Hematopoietic multipotent progenitor cell treated with erythropoietin and hydrocortisone succinate and interleukin-3 and kit ligand, for 6 days (in vitro differentiated cells): Measurements from ENCODE around the gene TRPC1.

Source experiments
- DNase-seq: peaks from one replicate; pipeline ENCODE4 v3.0.0-alpha.2; 2015

The TRPC1 gene

DNA sequence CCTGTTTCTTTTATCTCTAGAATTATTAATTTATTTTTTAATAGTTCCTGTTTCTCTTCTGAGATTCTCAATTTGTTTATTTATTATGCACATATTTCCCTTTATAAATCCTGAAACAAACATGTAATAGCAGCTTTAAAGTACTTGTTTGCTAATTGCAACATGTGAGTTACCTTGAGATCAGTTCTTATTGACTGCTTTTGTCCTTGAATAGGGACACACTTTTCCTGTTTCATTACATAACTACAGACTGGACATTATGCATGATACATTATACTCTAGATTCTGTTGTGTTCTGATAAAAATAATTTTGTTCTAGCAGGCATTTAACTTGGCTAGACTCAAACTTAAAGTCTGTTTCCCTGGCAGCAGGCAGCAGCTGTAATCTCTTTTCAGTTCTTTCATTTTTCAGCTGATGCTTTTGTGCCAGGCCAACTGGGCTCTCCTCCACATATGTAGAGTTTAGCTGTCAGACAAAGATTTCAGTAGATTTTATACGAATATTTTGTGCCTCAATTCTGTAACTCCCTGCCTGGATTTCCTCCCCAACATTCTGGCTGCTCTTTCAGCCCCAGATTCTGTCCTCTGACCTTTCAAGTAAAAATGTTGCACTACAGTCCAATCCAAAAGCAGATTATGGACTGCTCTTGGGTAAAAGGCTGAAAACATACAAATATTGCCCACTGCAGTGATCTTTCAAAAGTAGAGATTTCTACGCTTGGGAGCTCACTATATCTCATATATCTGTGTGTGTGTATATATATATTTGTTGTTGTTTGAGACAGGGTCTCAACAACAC lies 123.1 kb downstream of the TRPC1 start:
- no peak for DNase-seq

DNA sequence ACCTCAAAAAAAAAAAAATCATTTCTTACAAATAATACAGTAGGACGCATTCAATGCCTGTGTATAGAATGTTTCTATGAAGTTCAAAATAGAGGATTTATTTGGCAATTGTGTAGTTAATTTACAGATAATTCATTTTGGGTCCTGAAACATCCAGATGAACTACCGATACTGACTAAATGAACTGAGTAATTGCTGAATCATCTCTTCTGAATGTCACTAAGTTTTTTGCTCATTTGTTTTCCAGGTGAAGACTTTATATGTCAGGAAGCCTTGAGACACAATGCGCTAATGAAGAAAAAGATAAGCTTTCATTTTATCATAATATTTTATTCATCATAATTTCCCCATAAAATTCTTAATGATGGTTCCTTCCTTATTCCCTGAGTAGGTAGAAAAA lies 125.3 kb downstream of the TRPC1 start:
- DNase-seq: no peak

DNA sequence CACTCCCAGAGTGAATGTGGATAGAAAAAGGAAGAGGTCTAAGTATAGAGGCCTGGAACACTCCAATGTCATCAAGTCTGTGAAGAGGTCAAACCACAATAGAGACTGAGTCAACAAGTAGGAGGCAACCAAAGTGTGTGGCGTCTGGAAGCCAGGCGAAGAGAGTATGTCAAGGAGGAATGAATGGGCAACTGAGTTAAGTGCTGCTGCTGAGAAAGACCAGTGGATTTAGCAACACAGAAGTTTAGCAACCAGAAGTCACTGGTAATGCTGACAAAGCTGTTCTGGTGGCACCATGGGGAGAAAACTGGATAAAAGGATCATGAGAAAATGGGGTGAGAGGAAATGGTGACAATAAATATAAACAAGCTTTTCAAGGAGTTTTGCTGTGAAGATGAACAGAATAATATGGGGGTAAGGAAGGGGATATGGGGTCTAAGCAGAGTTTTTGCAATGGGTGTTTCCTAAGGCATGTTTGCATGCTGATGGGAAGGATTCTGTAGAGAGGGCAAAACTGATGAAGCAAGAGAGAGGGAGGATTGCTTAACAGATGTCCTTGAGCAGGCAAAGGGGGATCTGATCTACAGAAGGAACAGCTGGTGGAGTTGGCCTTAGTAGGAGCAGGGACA lies 126.7 kb downstream of the TRPC1 start:
- DNase-seq: peak; percentile 35

DNA sequence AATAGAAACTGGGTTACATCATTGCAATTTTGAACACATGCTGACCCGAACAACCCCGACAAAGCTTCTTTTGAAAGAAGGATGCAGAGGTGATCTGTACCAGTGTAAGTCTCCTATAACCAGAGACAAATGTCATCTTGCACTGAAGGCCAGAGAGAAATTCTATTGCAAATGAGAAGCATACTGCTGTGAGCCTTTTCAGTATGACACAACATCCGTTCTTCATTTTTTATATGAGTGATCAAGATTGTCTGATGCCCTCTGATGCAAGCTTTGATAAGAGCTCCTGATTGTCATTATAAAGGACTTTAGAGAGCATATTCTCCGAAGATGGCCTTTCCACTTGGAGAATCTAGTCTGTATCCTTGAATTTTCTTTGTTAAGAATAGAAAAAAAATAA lies 128.2 kb downstream of the TRPC1 start:
- no peak for DNase-seq

DNA sequence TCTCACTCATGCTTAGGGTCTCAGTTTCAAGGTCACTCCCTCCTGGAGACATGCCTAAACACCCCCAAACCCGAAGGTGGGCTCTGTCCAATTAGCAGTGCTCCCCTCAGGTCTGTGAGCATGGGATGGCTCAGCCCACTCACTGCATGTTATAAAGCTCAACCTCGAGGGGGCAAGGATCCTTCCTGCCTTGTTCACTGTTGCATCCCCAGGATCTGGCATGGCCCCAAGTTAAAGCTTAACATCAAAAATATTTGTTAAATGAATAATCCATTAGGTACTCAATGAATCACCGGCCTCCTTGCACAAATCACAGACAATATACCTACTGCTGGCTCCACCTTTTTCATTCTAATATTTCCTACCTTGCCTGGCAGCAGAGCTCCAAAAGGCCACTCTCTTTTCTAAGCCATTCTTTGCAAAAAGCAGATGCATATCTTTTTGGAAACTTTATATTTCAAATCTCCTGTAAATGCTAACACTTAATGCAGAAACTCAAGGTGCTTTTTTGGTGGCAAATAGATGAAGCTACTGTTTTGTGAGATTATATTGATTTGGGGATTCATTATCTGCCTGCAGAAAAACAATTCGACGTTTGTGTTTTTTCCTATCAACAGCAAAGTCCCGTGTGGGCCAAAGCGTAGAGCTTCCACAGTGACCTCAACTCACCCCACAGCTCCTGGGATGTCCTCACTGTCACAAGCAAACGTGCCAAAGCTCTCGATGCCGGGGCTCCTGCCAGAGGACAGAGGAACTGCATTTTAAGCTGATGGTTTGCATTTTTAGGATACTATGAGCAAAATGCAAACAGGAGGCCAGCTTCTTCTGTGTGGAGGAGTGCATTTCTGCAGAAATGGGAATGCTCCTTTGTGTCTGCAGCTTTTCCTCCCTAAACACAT lies 129.7 kb downstream of the TRPC1 start:
- DNase-seq: no peak

DNA sequence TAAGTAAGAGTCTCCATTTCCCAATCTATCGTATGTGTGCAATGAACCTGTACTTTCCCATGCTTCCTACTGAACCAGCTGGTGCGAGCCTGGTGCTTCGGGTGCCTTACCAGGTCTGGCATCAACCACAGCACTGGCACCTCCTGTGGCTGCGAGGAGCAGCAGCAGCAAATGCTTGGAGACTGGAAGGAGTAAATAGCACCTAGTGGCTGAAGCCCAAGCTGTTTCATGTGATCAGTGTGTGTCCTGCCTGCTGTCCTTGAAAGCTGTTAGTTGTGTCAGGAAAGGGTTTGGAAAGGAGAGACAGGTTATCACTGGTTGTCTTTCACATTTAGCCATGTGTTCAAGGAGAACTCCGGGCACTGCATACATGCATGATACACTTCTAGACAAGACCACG lies 133.2 kb downstream of the TRPC1 start:
- peak; percentile 52 for DNase-seq
